ENCODE measurements around the gene ORAI2.

DNA sequence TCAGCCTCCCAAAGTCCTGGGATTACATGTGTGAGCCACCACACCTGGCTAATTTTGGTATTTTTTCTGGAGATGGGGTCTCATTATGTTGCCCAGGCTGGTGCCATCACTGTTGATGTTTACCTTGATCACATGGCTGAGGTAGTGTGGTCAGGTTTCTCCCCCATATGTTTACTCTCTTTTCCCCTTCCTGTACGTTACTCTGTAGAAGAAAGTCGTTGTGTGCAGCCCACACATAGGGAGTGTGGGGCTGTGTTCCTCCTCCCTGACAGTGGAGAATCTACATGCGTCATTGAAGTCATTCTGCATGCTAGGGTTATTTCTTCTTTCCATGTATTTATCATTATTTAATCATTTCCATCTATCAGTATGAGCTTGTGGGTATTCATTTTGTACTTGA lies 16.3 kb upstream of the ORAI2 start:
- TF ChIP-seq ZNF217 (IDR thresholded peaks at IDR 0.05) (no peak), JUND (IDR thresholded peaks at IDR 0.05; ENCODE audit: low read depth, low read length) (no peak), RUNX3 (IDR thresholded peaks at IDR 0.05; ENCODE audit: low read length) (peak; percentile 57; the same call in 1 of the 2 replicates), NR2C2 (IDR thresholded peaks at IDR 0.05; ENCODE audit: borderline replicate concordance, control insufficient read depth, insufficient read length, low read depth) (no peak), FOXK2 (IDR thresholded peaks at IDR 0.05) (no peak), EZH2 (IDR thresholded peaks at IDR 0.05; ENCODE audit: borderline replicate concordance, control insufficient read depth, low read depth, low read length) (no peak), RAD51 (IDR thresholded peaks at IDR 0.05) (no peak)
- TF ChIP-seq, protein P1, sequence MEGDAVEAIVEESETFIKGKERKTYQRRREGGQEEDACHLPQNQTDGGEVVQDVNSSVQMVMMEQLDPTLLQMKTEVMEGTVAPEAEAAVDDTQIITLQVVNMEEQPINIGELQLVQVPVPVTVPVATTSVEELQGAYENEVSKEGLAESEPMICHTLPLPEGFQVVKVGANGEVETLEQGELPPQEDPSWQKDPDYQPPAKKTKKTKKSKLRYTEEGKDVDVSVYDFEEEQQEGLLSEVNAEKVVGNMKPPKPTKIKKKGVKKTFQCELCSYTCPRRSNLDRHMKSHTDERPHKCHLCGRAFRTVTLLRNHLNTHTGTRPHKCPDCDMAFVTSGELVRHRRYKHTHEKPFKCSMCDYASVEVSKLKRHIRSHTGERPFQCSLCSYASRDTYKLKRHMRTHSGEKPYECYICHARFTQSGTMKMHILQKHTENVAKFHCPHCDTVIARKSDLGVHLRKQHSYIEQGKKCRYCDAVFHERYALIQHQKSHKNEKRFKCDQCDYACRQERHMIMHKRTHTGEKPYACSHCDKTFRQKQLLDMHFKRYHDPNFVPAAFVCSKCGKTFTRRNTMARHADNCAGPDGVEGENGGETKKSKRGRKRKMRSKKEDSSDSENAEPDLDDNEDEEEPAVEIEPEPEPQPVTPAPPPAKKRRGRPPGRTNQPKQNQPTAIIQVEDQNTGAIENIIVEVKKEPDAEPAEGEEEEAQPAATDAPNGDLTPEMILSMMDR (IDR thresholded peaks at IDR 0.05 in 2 of 3, conservative IDR thresholded peaks at IDR 0.05 in 1 of 3; ENCODE audit: control insufficient read depth in 2 of 3, extremely low read depth in 1 of 3, insufficient read depth in 1 of 3, low read depth in 3 of 3, low read length in 3 of 3): no peak
- TF ChIP-seq, protein P2, sequence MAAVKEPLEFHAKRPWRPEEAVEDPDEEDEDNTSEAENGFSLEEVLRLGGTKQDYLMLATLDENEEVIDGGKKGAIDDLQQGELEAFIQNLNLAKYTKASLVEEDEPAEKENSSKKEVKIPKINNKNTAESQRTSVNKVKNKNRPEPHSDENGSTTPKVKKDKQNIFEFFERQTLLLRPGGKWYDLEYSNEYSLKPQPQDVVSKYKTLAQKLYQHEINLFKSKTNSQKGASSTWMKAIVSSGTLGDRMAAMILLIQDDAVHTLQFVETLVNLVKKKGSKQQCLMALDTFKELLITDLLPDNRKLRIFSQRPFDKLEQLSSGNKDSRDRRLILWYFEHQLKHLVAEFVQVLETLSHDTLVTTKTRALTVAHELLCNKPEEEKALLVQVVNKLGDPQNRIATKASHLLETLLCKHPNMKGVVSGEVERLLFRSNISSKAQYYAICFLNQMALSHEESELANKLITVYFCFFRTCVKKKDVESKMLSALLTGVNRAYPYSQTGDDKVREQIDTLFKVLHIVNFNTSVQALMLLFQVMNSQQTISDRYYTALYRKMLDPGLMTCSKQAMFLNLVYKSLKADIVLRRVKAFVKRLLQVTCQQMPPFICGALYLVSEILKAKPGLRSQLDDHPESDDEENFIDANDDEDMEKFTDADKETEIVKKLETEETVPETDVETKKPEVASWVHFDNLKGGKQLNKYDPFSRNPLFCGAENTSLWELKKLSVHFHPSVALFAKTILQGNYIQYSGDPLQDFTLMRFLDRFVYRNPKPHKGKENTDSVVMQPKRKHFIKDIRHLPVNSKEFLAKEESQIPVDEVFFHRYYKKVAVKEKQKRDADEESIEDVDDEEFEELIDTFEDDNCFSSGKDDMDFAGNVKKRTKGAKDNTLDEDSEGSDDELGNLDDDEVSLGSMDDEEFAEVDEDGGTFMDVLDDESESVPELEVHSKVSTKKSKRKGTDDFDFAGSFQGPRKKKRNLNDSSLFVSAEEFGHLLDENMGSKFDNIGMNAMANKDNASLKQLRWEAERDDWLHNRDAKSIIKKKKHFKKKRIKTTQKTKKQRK (IDR thresholded peaks at IDR 0.05; ENCODE audit: low read depth, low read length): no peak

Measured in GM12878 (cell line).